NCI-H226 (cell line): ENCODE measurements around the gene CDC25B.

Source experiments
- DNase-seq: peaks from one replicate; pipeline ENCODE4 v3.0.0-alpha.2; 2015

Gene CDC25B

GRCh38 chr20:3795511-3796468 is at the start of gene CDC25B:
Gene CDC25B (plus strand): TSS chr20:3796310. CDS start chr20:3796532, 222 bp downstream.
- peak; percentile 78 for DNase-seq

- no peak for DNase-seq
These were observed 48.6 kb upstream of the CDC25B start for GRCh38 chr20:3747471-3747870.

GRCh38 chr20:3748073-3748472 is 48.0 kb upstream of the CDC25B start:
- no peak for DNase-seq

GRCh38 chr20:3749087-3749688 is 46.9 kb upstream of the CDC25B start:
- DNase-seq, result no peak

GRCh38 chr20:3749689-3750531 is 46.2 kb upstream of the CDC25B start:
- no peak for DNase-seq

- DNase-seq, result no peak
These were observed 44.8 kb upstream of the CDC25B start for GRCh38 chr20:3751305-3751674.

GRCh38 chr20:3751675-3752385 is 44.3 kb upstream of the CDC25B start:
- no peak for DNase-seq

- DNase-seq, result no peak
These were observed 43.7 kb upstream of the CDC25B start for GRCh38 chr20:3752386-3752759.

GRCh38 chr20:3753098-3753497 is 43.0 kb upstream of the CDC25B start:
- DNase-seq, result no peak

- no peak for DNase-seq
These were observed 42.4 kb upstream of the CDC25B start for GRCh38 chr20:3753501-3754275.

- no peak for DNase-seq
These were observed 41.9 kb upstream of the CDC25B start for GRCh38 chr20:3754276-3754630.

GRCh38 chr20:3755269-3755668 is 40.8 kb upstream of the CDC25B start:
- no peak for DNase-seq

GRCh38 chr20:3755814-3756480 is 40.2 kb upstream of the CDC25B start:
- no peak for DNase-seq

GRCh38 chr20:3757268-3757667 is 38.8 kb upstream of the CDC25B start:
- DNase-seq, result no peak

GRCh38 chr20:3758566-3758965 is 37.5 kb upstream of the CDC25B start:
- DNase-seq, result no peak

GRCh38 chr20:3759316-3759823 is 36.7 kb upstream of the CDC25B start:
- DNase-seq, result no peak

GRCh38 chr20:3759884-3760283 is 36.2 kb upstream of the CDC25B start:
- no peak for DNase-seq

- DNase-seq, result no peak
These were observed 35.3 kb upstream of the CDC25B start for GRCh38 chr20:3760655-3761348.

- no peak for DNase-seq
These were observed 32.2 kb upstream of the CDC25B start for GRCh38 chr20:3763671-3764601.
